Measurements from ENCODE around the gene HMCN1.

Gene HMCN1

DNA sequence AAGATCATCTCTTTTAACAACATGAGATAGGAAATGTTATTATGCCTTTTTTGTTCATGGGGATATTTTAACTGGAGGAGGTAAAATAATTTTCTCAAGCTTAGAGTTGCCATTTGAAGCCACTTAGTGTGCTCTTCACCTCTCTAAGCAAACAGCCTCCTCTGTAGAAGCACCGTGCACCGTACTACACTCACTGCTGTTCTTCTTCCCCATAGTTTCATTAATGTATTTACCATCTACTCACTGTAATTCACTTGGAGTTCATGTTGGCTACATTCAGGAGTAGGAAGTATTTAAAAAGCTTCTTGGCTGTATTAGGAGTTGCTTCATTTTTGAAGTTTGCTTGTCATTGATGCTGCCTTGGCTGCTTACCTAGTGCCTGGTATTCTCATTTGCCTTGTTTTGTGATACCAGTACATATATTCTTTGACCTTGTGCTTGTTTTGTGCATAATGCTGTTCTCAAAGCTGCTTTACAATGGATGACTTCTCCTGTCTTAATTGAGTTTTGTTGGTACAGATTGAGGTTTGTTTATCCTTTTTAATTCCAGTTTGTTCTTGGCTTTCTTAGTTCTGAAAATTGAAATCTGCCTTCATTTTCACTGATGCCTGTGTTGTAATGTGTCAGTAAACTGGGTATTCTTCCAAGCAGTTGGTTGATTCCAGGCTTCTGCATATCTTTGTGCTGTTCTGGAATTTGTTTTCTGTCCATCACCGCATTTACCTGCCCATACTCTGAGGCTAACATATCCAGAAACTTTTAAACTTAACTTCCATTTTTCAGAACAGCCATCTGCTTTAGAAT is 240.4 kb downstream of the HMCN1 start:
- no peak for ATAC-seq
- TF ChIP-seq ZFP30 (CRISPR knock-in tag; IDR thresholded peaks at IDR 0.05): no peak
- no peak for TF ChIP-seq PPARA (CRISPR knock-in tag; IDR thresholded peaks at IDR 0.05; ENCODE audit: borderline replicate concordance)

DNA sequence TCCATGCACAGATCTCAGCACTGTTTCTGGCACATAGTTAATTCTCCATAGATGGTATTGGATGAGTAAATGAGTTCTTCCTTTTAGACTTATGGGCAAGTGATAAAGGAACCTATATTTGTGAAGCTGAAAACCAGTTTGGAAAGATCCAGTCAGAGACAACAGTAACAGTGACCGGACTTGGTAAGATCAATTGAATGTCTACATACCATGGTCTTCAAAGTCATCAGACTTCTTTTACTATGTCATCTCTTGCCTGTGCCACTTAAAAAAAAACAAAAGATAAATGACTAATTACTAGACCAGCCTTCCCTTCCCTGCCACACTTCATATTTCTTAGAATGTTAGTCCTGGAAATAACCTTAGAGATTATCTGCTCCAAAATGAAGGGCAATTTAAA is 246.7 kb downstream of the HMCN1 start:
- ATAC-seq: no peak
- TF ChIP-seq RARB (CRISPR knock-in tag; IDR thresholded peaks at IDR 0.05) (no peak), TOX (CRISPR knock-in tag; IDR thresholded peaks at IDR 0.05; ENCODE audit: borderline replicate concordance) (no peak), ZFP3 (CRISPR knock-in tag; IDR thresholded peaks at IDR 0.05) (no peak)
- TF ChIP-seq, protein P1, sequence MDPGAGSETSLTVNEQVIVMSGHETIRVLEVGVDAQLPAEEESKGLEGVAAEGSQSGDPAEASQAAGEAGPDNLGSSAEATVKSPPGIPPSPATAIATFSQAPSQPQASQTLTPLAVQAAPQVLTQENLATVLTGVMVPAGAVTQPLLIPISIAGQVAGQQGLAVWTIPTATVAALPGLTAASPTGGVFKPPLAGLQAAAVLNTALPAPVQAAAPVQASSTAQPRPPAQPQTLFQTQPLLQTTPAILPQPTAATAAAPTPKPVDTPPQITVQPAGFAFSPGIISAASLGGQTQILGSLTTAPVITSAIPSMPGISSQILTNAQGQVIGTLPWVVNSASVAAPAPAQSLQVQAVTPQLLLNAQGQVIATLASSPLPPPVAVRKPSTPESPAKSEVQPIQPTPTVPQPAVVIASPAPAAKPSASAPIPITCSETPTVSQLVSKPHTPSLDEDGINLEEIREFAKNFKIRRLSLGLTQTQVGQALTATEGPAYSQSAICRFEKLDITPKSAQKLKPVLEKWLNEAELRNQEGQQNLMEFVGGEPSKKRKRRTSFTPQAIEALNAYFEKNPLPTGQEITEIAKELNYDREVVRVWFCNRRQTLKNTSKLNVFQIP (CRISPR knock-in tag; IDR thresholded peaks at IDR 0.05; ENCODE audit: borderline replicate concordance, low read depth): no peak
- TF ChIP-seq, protein P2, sequence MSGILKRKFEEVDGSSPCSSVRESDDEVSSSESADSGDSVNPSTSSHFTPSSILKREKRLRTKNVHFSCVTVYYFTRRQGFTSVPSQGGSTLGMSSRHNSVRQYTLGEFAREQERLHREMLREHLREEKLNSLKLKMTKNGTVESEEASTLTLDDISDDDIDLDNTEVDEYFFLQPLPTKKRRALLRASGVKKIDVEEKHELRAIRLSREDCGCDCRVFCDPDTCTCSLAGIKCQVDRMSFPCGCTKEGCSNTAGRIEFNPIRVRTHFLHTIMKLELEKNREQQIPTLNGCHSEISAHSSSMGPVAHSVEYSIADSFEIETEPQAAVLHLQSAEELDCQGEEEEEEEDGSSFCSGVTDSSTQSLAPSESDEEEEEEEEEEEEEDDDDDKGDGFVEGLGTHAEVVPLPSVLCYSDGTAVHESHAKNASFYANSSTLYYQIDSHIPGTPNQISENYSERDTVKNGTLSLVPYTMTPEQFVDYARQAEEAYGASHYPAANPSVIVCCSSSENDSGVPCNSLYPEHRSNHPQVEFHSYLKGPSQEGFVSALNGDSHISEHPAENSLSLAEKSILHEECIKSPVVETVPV (CRISPR knock-in tag; IDR thresholded peaks at IDR 0.05): no peak

DNA sequence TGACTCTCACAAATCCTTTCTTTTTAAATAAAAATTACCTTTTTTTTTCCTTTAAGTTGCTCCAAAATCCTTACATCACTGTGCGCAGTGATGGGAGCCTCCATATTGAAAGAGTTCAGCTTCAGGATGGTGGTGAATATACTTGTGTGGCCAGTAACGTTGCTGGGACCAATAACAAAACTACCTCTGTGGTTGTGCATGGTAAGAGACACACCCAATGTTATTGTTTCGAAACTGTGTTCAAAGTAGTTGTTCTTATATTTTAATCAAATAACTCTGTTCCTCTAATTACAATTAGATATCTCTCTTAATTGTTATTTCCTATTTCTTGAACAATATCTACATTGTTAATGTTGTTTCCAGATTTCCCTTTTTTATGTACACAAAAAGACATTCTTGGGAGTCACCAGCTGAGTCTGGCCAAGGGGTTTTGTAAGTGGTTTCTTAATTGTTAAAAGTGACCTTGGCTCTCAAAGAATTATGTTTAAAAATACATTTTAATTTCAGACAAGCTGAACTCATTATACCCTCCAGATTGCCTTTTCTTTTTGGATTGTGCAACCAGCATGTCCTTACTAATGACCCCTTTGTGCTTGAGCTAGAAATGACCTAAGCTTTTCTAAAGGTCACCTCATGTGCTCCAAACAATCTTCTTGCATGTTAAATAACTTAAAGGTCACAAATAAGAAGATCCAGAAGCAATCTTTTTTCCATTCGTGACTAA is 250.1 kb downstream of the HMCN1 start:
- ATAC-seq: no peak
- TF ChIP-seq PPARA (CRISPR knock-in tag; IDR thresholded peaks at IDR 0.05; ENCODE audit: borderline replicate concordance) (no peak), ZNF8 (CRISPR knock-in tag; IDR thresholded peaks at IDR 0.05) (no peak), ZNF70 (CRISPR knock-in tag; IDR thresholded peaks at IDR 0.05) (no peak), TCF4 (CRISPR knock-in tag; IDR thresholded peaks at IDR 0.05; ENCODE audit: borderline replicate concordance) (no peak), ZFP30 (CRISPR knock-in tag; IDR thresholded peaks at IDR 0.05) (no peak), ZNF565 (CRISPR knock-in tag; conservative IDR thresholded peaks at IDR 0.05; ENCODE audit: low read depth) (no peak), ZFP3 (CRISPR knock-in tag; IDR thresholded peaks at IDR 0.05) (no peak), RARB (CRISPR knock-in tag; IDR thresholded peaks at IDR 0.05) (no peak), CSDC2 (CRISPR knock-in tag; IDR thresholded peaks at IDR 0.05) (no peak), ISL1 (CRISPR knock-in tag; IDR thresholded peaks at IDR 0.05) (no peak), TOX (CRISPR knock-in tag; IDR thresholded peaks at IDR 0.05; ENCODE audit: borderline replicate concordance) (no peak), ZC3H10 (CRISPR knock-in tag; IDR thresholded peaks at IDR 0.05) (no peak), BACH2 (CRISPR knock-in tag; IDR thresholded peaks at IDR 0.05; ENCODE audit: borderline replicate concordance) (no peak), ARNTL (CRISPR knock-in tag; IDR thresholded peaks at IDR 0.05; ENCODE audit: borderline replicate concordance, low read depth) (no peak), OSR1 (CRISPR knock-in tag; IDR thresholded peaks at IDR 0.05) (no peak)
- TF ChIP-seq, protein P3, sequence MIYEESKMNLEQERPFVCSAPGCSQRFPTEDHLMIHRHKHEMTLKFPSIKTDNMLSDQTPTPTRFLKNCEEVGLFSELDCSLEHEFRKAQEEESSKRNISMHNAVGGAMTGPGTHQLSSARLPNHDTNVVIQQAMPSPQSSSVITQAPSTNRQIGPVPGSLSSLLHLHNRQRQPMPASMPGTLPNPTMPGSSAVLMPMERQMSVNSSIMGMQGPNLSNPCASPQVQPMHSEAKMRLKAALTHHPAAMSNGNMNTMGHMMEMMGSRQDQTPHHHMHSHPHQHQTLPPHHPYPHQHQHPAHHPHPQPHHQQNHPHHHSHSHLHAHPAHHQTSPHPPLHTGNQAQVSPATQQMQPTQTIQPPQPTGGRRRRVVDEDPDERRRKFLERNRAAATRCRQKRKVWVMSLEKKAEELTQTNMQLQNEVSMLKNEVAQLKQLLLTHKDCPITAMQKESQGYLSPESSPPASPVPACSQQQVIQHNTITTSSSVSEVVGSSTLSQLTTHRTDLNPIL (CRISPR knock-in tag; IDR thresholded peaks at IDR 0.05; ENCODE audit: low read depth): no peak
- TF ChIP-seq, protein P1 (CRISPR knock-in tag; IDR thresholded peaks at IDR 0.05; ENCODE audit: borderline replicate concordance, low read depth): no peak
- TF ChIP-seq, protein P2 (CRISPR knock-in tag; IDR thresholded peaks at IDR 0.05): no peak
- TF ChIP-seq, protein P4, sequence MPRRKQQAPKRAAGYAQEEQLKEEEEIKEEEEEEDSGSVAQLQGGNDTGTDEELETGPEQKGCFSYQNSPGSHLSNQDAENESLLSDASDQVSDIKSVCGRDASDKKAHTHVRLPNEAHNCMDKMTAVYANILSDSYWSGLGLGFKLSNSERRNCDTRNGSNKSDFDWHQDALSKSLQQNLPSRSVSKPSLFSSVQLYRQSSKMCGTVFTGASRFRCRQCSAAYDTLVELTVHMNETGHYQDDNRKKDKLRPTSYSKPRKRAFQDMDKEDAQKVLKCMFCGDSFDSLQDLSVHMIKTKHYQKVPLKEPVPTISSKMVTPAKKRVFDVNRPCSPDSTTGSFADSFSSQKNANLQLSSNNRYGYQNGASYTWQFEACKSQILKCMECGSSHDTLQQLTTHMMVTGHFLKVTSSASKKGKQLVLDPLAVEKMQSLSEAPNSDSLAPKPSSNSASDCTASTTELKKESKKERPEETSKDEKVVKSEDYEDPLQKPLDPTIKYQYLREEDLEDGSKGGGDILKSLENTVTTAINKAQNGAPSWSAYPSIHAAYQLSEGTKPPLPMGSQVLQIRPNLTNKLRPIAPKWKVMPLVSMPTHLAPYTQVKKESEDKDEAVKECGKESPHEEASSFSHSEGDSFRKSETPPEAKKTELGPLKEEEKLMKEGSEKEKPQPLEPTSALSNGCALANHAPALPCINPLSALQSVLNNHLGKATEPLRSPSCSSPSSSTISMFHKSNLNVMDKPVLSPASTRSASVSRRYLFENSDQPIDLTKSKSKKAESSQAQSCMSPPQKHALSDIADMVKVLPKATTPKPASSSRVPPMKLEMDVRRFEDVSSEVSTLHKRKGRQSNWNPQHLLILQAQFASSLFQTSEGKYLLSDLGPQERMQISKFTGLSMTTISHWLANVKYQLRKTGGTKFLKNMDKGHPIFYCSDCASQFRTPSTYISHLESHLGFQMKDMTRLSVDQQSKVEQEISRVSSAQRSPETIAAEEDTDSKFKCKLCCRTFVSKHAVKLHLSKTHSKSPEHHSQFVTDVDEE (CRISPR knock-in tag; IDR thresholded peaks at IDR 0.05): no peak
